GM21576 (cell line): ENCODE measurements around the gene PRR4.

Experiments used
- ATAC-seq: cut with Tn5 transposase; IDR thresholded peaks from one replicate; pipeline ENCODE4 v1.9.1; 2021; ENCODE audit warnings: mild to moderate bottlenecking, moderate library complexity; ENCODE audit not compliant: unreplicated experiment

The PRR4 gene

DNA sequence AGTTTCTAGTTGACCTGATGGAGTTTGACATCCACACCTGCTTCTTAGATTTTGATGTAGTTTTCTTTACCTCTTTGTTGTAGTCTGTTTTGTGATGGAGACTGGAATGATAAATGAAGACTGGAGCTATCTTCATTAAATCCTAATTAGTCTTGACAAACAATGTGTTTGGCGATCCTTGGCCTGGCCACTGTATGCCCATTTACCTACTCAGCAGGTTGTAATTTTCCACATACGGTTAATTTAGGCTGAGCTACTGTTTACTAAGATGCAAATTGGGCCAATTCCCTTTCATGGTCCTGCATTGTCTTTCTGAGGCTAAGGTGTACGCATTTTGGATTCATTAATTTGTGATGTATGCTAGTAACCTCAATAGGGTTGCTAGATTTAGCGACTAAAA, 46.7 kb downstream of the PRR4 start, which contains the start of gene TAS2R7:
TAS2R7 (minus strand) TSS at position 41 of the 400 bp plus-strand sequence. CDS start 57 bp downstream, outside the sequence.
- ATAC-seq, result no peak

DNA sequence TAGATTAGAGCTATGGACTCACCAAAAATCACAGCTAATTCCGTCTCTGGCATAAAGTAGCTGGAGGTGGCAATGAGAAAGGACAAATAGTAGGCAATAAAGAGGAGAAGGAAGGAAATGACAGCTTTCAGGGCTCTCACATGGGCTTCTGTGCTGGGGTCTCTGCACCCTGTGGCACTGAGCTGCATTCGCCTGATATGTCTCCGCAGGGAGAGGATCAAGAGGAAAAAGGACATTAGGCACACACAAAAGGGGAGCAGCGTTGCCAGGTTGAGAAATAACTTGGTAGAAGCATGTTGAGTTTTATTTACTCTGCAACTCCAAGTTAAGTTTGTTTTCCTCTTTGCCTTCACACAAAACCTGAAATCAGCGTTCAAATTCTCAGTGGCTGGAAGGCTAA, 47.5 kb downstream of the PRR4 start:
- ATAC-seq, result no peak
